Keratinocyte (primary cell): ENCODE measurements around the gene TTC39B.

Experiments used
- CTCF ChIP-seq, 3 experiments: IDR thresholded peaks in 1 of 3; conservative IDR thresholded peaks in 1 of 3; optimal IDR thresholded peaks in 1 of 3; 2 replicates in 2 of 3; 3 replicates in 1 of 3; pipeline versions ENCODE3 to v1.5.1; 2011; ENCODE audit warnings: low read length in 3 of 3, mild to moderate bottlenecking in 3 of 3, moderate library complexity in 2 of 3, control low read depth in 1 of 3, inconsistent platforms in 1 of 3; ENCODE audit not compliant: insufficient read depth in 2 of 3; ENCODE audit errors: extremely low read depth in 1 of 3
- EZH2 ChIP-seq: IDR thresholded peaks from one replicate; pipeline ENCODE4 v1.6.1; 2012; ENCODE audit warnings: inconsistent platforms, mild to moderate bottlenecking, low read length, moderate library complexity

GRCh38 chr9:15274425-15274824 is 32.6 kb downstream of the TTC39B start:
- TF ChIP-seq CTCF (optimal IDR thresholded peaks at IDR 0.05 in 1 of 3, IDR thresholded peaks at IDR 0.05 in 1 of 3, conservative IDR thresholded peaks at IDR 0.05 in 1 of 3; ENCODE audit: extremely low read depth in 1 of 3, insufficient read depth in 2 of 3, low read length in 3 of 3) (no peak), EZH2 (no peak)
